Iris pigment epithelial cell (primary cell): ENCODE data around the gene PNPLA8.
A peak's percentile ranks its signal among the peaks of the same experiment; 100 is the strongest.
"Not testable (repeated sequence)": the region's sequence is repeated elsewhere in the genome, so short reads cannot be mapped to it uniquely, and the experiment has no call there.

Source experiments
- DNase-seq: peaks from one replicate; pipeline ENCODE4 v3.0.0-alpha.2; 2011; ENCODE audit warnings: low read depth

Gene PNPLA8

GRCh38 chr7:108529341-108529740, 3.4 kb upstream of the PNPLA8 start:
- DNase-seq = no peak

DNA sequence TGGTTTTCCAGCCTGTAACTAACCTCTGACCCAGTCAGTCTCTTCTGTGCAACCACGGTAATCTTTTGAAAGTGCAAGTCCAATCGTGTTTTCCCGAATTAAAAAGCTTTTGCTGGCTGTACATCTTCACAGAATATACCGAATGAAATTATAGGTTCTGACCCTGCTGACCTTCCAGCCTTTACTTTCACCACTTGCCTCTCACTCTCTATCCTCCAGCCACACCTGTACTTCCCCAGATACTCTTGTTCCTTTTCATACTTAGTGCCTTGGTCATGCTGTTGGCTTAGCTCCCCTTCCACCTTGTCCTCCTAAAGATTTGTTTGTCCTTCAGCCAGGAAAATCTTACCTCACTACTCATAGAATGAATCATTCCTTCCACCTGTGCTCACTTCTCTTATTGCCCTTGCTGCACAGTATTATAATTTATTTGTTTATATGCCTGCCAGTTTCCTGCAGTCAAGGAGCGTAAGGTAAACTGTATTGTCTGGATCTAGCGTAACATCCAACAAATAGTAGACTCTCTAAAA, 2.3 kb upstream of the PNPLA8 start:
- no peak for DNase-seq

DNA sequence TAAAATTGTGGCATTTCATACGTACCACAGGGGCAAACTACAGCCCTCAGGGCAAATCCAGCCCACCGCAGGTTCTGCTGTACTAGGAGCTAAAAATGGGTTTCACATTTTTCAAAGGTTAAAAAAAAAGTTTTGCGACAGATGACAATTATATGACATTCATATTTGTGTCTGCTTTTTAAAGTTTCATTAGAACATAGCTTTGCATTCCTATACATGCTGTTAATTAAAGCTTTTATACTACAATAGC, 758 bp upstream of the PNPLA8 start:
- no peak for DNase-seq

- DNase-seq = peak; percentile 77
Observed at GRCh38 chr7:108525327-108525984, 479 bp downstream of the PNPLA8 start.

GRCh38 chr7:108522780-108523179, 3.2 kb downstream of the PNPLA8 start:
- DNase-seq = no peak

DNA sequence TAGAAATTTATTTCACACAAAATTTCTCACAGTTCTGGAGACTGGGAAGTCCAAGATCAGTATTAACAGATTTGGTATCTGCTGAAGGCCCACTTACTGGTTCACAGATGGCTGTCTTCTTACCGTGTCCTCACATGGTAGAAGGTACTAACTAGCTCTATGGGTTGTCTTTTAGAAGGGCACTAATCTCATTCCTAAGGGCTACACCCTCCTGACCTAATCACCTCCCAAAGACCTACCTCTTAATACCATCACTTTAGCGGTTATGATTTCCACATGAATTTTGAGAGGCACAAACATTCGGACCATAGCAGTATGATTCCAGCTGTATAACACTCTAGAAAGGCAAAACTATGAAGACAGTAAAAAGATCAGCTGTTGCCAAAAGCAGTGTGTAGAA, 8.0 kb downstream of the PNPLA8 start:
- DNase-seq = no peak

GRCh38 chr7:108515630-108516029, 10.3 kb downstream of the PNPLA8 start:
- no peak for DNase-seq

DNA sequence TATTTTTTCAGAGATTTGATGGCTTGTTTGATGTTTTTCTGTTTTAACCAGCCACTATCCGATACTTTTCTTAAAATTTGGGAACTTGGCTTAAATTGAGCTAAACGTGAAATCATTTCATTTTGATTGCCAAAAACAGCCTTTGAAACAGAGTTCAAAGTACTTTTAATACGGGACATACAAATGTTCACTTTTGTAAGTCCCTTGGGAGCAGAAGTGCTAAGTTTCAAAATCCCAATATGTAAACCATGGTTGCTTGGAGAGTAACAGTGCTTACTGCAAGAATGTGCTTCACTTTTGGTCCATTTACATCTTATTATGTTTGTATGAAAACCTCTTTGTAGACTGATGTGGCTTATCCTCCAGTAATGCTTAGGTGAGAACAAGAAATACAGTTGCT, 10.9 kb downstream of the PNPLA8 start:
- DNase-seq = no peak

- DNase-seq = no peak
Observed at GRCh38 chr7:108511939-108512338, 14.0 kb downstream of the PNPLA8 start.

GRCh38 chr7:108504576-108504975, 21.4 kb downstream of the PNPLA8 start:
- DNase-seq = not testable (repeated sequence)

DNA sequence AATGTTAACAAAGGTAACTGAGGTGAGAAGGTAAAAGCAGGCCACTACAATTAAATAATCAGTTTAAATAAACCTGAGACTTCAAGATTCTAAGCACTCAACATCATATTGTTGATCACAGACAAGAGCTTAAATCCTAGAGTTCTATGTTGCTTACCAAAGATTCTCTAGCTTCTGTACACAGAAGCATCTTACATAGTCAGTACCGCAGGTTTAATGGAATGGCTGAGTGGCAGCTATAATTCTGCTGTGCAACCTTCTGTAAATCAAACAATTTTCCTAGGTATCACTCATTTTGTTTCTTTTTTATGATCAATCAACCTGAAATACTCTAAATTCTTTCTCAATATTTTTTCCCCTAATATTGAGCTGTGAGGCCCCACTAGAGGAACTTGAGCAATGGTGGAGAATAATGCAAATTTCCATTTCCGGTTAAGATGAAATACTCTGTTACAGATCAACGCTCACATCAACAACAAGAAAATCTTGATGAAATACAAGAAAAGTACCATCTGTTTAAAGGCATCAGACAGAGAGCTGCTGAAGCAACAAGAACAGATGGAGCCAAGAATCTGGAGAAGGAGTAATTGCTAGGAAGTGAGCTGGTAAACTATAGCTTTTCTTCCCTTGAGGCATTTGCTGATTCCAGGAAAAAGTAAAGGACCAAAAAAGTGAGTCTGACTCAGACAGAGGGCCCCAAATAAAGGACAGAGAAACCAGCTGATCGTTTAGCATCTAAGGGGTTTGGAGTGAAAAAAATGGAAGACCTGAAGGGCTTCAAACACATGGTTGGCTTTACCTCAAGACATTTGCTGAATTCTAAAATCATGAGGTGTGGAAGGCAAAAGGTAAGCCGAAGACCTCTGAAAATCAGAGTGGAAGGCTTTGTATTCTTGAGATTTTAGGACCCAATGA, 22.6 kb downstream of the PNPLA8 start:
- no peak for DNase-seq

- peak; percentile 18 for DNase-seq
Observed at GRCh38 chr7:108499566-108499965, 26.4 kb downstream of the PNPLA8 start.

- DNase-seq = no peak
Observed at GRCh38 chr7:108498481-108498880, 27.5 kb downstream of the PNPLA8 start.

DNA sequence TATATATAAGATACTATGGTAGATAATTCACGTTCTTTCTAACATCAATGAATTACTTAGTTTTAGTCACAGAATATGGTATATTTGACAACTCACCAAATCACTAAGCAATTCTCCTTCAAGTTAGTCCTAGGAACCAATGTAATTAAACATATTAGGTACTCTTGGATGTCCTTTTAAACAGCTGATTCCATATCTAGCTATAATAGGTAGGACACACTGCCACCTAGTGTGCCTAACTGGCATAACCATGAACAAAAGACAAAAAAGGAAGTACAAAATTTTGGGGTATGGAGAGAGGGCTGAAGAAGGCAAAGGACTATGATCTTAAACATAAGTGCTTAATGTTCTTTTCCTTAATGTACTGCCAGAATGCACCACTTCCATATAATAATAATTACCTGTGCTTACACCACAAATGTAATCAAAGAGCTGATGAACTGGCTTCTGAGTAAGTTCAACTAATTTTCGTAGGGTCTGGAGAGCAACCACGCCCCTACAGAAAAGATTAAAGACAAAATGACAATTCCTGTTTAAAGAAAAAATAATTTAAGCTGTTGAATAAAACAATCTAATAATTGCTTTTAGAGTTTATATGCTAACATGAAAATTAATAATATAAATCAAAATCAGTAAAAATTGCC, 28.7 kb downstream of the PNPLA8 start:
- DNase-seq = peak; percentile 45

DNA sequence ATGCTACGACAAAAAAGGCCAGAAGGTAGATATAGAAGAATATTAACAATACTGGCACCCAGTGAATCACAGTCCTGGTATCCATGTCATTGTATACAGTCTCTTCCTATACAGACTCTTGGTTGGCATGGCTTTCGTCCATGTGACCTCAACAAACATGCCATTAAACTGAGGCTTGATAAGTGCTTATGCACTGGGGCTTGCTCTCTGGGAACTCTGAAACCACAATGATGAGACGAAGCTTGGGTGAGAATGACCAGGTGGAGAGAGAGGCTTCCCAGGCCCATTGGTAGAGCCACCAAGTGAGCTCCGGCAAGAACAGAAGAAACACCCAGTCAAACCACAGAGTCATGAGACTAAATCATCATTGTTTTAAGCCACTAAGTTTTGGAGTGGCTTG, 33.2 kb downstream of the PNPLA8 start:
- DNase-seq = no peak

- DNase-seq = peak; percentile 9
Observed at GRCh38 chr7:108488768-108489538, 37.0 kb downstream of the PNPLA8 start.

GRCh38 chr7:108487646-108488045, 38.3 kb downstream of the PNPLA8 start:
- no peak for DNase-seq

DNA sequence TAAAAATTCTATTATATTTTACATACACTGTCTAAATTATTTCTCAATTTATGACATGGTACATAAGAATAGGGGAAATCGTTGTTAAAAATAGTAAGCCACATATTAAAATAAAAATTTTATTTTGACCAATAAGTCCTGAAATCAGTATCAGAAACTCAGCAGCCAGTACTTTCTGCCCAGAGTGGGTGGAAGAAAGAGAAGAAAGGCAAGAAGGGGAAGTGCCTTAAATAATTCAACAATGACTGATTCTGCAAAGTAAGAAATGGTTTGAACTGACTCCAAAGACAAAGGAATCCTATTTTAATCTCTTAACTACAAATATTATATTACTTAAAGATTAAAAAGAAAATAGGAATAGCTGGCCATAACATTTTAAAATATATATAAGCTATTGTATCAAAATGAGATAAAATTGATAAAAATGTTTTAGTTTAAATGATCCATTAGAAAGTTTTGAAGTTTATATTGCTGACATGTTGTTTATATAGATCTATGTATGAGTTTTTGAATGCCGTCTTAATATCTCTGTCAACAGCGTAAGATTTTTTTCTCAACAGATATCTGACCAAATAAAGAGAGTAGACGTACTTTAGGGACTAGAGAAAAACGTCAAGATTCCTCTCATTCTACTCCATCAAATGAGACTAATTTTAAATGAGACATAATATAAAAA, 39.5 kb downstream of the PNPLA8 start:
- peak; percentile 81 for DNase-seq

GRCh38 chr7:108484137-108484536, 41.8 kb downstream of the PNPLA8 start:
- DNase-seq = no peak

DNA sequence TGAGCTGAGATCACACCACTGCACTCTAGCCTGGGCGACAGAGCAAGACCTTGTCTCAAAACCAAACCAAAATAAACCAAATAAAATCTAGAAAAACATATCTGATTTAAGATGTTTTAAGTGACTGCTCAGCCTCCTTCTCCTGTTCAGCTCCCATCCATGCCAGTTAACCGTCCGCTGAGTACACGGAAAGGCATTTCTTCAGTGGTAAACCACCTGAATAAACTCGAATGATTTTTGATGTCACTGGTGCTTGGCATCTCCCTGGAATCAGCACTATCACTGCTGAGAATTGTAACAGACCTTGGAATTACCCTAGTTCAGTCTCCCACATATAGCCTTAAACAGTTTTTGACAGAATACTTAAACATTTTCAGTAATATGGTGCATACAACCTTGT, 45.6 kb downstream of the PNPLA8 start:
- no peak for DNase-seq

DNA sequence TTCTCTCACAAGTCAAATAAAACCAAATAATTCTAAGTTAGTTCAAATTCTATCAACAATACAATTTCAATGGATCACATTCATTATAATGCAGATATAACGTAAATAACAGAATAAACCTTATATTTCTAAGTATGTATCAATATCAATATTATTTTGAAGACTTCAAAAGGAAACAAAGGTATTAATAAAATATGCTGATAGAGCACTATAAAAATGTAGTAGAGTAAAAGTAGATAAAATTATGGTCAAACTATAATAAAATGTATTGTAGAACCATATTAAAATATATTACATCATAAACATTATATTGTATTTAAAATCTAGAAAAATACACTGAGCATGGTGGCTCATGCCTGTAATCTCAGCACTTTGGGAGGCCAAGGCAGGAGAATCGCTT, 46.2 kb downstream of the PNPLA8 start:
- no peak for DNase-seq

- DNase-seq = no peak
Observed at GRCh38 chr7:108479118-108479517, 46.8 kb downstream of the PNPLA8 start.
